ENCODE measurements around the gene EGFL6.
"Not testable (repeated sequence)": the region's sequence is repeated elsewhere in the genome, so short reads cannot be mapped to it uniquely, and the experiment has no call there.

Gene EGFL6

GRCh38 chrX:13597874-13598273 is 28.5 kb downstream of the EGFL6 start:
- no peak for DNase-seq (ENCODE audit: low read depth)

GRCh38 chrX:13598877-13599276 is 29.5 kb downstream of the EGFL6 start:
- no peak for DNase-seq (ENCODE audit: low read depth)

GRCh38 chrX:13599491-13599890 is 30.1 kb downstream of the EGFL6 start:
- no peak for DNase-seq (ENCODE audit: low read depth)

- DNase-seq (ENCODE audit: low read depth) = no peak
These were observed 36.2 kb downstream of the EGFL6 start for GRCh38 chrX:13605611-13606010.

GRCh38 chrX:13607331-13607995 is 38.1 kb downstream of the EGFL6 start:
- DNase-seq (ENCODE audit: low read depth) = no peak

GRCh38 chrX:13607996-13608365 is 38.6 kb downstream of the EGFL6 start:
- no peak for DNase-seq (ENCODE audit: low read depth)

GRCh38 chrX:13614154-13614553 is 44.8 kb downstream of the EGFL6 start:
- no peak for DNase-seq (ENCODE audit: low read depth)

- no peak for DNase-seq (ENCODE audit: low read depth)
These were observed 50.8 kb downstream of the EGFL6 start for GRCh38 chrX:13620207-13620606.

- DNase-seq (ENCODE audit: low read depth) = no peak
These were observed 53.1 kb downstream of the EGFL6 start for GRCh38 chrX:13622401-13622964.

GRCh38 chrX:13627306-13627705 is 57.9 kb downstream of the EGFL6 start:
- no peak for DNase-seq (ENCODE audit: low read depth)

GRCh38 chrX:13637224-13637623 is 67.8 kb downstream of the EGFL6 start:
- DNase-seq (ENCODE audit: low read depth) = not testable (repeated sequence)

- DNase-seq (ENCODE audit: low read depth) = no peak
These were observed 68.6 kb downstream of the EGFL6 start for GRCh38 chrX:13638021-13638420.

- no peak for DNase-seq (ENCODE audit: low read depth)
These were observed 69.4 kb downstream of the EGFL6 start for GRCh38 chrX:13638826-13639225.

GRCh38 chrX:13641684-13642083 is 72.3 kb downstream of the EGFL6 start:
- not testable (repeated sequence) for DNase-seq (ENCODE audit: low read depth)

GRCh38 chrX:13645464-13646153 is 76.2 kb downstream of the EGFL6 start:
- no peak for DNase-seq (ENCODE audit: low read depth)

- no peak for DNase-seq (ENCODE audit: low read depth)
These were observed 76.8 kb downstream of the EGFL6 start for GRCh38 chrX:13646154-13646549.

GRCh38 chrX:13647709-13648212 is 78.4 kb downstream of the EGFL6 start:
- peak; percentile 38 for DNase-seq (ENCODE audit: low read depth)

- DNase-seq (ENCODE audit: low read depth) = not testable (repeated sequence)
These were observed 78.9 kb downstream of the EGFL6 start for GRCh38 chrX:13648336-13648735.

GRCh38 chrX:13649838-13650237 is 80.4 kb downstream of the EGFL6 start:
- no peak for DNase-seq (ENCODE audit: low read depth)

GRCh38 chrX:13650318-13650717 is 80.9 kb downstream of the EGFL6 start:
- DNase-seq (ENCODE audit: low read depth) = no peak

GRCh38 chrX:13651150-13651549 is 81.7 kb downstream of the EGFL6 start:
- no peak for DNase-seq (ENCODE audit: low read depth)

GRCh38 chrX:13652287-13652793 is 82.9 kb downstream of the EGFL6 start:
- DNase-seq (ENCODE audit: low read depth) = no peak

All from activated gamma-delta T cell treated with anti-CD3 and anti-CD28 coated beads, Interleukin-2, amount 50 U/mL, for 16 hours (primary cell).